ENCODE results near the gene SAFB2. TPM values are rescaled to one million over a fixed set of nuclear protein-coding genes. Genes with fewer than 3 reads are reported as not detected.

Gene SAFB2
- total and polyA plus RNA-seq, 2 donors from 2014 or later: 67.1 to 113 TPM

- peaks cover 0 to 9% (median 0%) of the 10 kb centered on the region in 3 donors for H3K9me3 ChIP-seq (ENCODE audit: control insufficient read depth in 2 of 3, insufficient read depth in 1 of 3, low read length in 3 of 3)
- no peaks in the 10 kb centered on the region for H3K36me3 ChIP-seq (ENCODE audit: control insufficient read depth in 2 of 3, insufficient read depth in 3 of 3, low read length in 3 of 3)
- TF ChIP-seq CTCF (IDR thresholded peaks at IDR 0.05; ENCODE audit: borderline replicate concordance, extremely low read depth, insufficient read depth): no peak
- FAIRE-seq: no peak
- no peak overlapping the region for H3K9ac ChIP-seq (ENCODE audit: low read length in 3 of 3)
- no peak for DNase-seq
- intact Hi-C loops (cut with DNase I): no loop called here
- no peak overlapping the region for H3K4me3 ChIP-seq (ENCODE audit: low read length in 3 of 3)
- no peaks in the 10 kb centered on the region for H3K4me1 ChIP-seq (ENCODE audit: control insufficient read depth in 2 of 3, insufficient read depth in 2 of 3, low read depth in 1 of 3, low read length in 3 of 3)
- no peak overlapping the region for H3K27ac ChIP-seq (ENCODE audit: low read depth in 2 of 2, low read length in 2 of 2)
- H3K27me3 ChIP-seq (ENCODE audit: control insufficient read depth, insufficient read depth, low read length): peaks cover 15% of the 10 kb centered on the region
Measured at GRCh38 chr19:5564930-5565329, 57.6 kb downstream of the SAFB2 start.

DNA sequence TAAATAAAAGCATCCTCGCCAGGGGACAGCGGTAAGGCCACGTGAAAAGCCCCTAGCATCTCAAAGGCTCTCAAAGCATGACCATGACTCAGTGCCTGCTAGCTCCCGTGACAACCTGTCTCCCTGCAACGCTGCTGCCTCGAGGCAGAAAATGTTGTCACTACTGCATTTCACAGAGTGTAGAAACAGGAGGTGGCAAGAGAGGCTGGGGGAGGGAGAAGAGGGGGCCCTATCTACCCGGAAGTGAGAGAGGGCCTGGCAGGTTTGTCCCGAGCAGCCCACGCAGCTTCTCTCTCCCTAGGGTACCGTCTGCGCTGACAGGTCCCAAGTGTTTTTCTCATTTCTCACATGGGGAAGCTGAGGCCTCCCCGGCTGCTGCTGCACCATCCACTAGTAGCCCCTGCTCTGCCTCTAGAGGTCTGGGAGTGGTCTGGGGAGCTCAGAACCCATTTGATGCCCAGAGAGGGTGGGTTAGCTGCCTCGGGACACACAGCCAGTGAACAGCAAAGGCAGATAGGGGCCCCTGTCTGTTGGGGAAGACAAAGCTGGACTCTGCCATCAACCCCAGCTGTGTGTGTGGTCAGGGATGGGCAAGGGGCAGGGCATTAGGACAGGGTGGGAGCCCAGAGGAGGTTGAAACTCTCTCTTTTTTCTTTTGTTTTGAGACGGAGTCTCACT lies 58.5 kb downstream of the SAFB2 start:
- Histone ChIP-seq H3K36me3 (ENCODE audit: control insufficient read depth in 2 of 3, insufficient read depth in 3 of 3, low read length in 3 of 3) (no peaks in the 10 kb centered on the region), H3K27me3 (ENCODE audit: control insufficient read depth, insufficient read depth, low read length) (peaks cover 15% of the 10 kb centered on the region), H3K4me3 (ENCODE audit: low read length in 3 of 3) (no peak overlapping the region), H3K4me1 (ENCODE audit: control insufficient read depth in 2 of 3, insufficient read depth in 2 of 3, low read depth in 1 of 3, low read length in 3 of 3) (no peaks in the 10 kb centered on the region), H3K9me3 (ENCODE audit: control insufficient read depth in 2 of 3, insufficient read depth in 1 of 3, low read length in 3 of 3) (peaks cover 0 to 9% (median 0%) of the 10 kb centered on the region in 3 donors), H3K9ac (ENCODE audit: low read length in 3 of 3) (no peak overlapping the region), H3K27ac (ENCODE audit: low read depth in 2 of 2, low read length in 2 of 2) (no peak overlapping the region)
- FAIRE-seq (no peak), DNase-seq (no peak)
- intact Hi-C loops (cut with DNase I): no loop called here
- TF ChIP-seq CTCF (IDR thresholded peaks at IDR 0.05; ENCODE audit: borderline replicate concordance, extremely low read depth, insufficient read depth): no peak

DNA sequence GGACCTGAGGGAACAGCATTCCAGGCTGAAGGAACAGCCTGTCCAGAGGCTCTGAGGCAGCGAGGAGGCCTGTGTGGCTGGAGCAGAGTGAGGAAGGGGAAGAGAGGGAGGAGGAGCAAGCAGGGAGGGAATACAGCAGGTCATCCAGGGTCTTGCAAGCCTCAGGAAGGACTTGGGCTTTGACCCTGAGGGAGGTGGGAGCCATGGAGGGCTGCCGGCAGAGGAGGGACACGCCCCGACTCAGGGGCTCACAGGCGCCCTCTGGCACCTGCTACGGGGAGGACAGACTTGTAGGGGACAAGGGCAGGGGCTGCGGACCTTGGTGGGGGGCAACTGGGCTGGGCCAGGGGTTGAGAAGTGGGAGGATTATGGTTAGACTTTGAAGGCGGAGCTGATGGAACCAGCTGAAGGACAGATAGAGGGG lies 59.6 kb downstream of the SAFB2 start:
- Histone ChIP-seq H3K36me3 (ENCODE audit: control insufficient read depth in 2 of 3, insufficient read depth in 3 of 3, low read length in 3 of 3) (no peaks in the 10 kb centered on the region), H3K27ac (ENCODE audit: low read depth in 2 of 2, low read length in 2 of 2) (no peak overlapping the region), H3K9ac (ENCODE audit: low read length in 3 of 3) (no peak overlapping the region), H3K4me3 (ENCODE audit: low read length in 3 of 3) (no peak overlapping the region), H3K4me1 (ENCODE audit: control insufficient read depth in 2 of 3, insufficient read depth in 2 of 3, low read depth in 1 of 3, low read length in 3 of 3) (no peaks in the 10 kb centered on the region), H3K9me3 (ENCODE audit: control insufficient read depth in 2 of 3, insufficient read depth in 1 of 3, low read length in 3 of 3) (peaks cover 0 to 9% (median 0%) of the 10 kb centered on the region in 3 donors), H3K27me3 (ENCODE audit: control insufficient read depth, insufficient read depth, low read length) (peaks cover 13% of the 10 kb centered on the region)
- DNase-seq (no peak), FAIRE-seq (no peak)
- TF ChIP-seq CTCF (IDR thresholded peaks at IDR 0.05; ENCODE audit: borderline replicate concordance, extremely low read depth, insufficient read depth): no peak
- intact Hi-C loops (cut with DNase I): no loop called here

Measured in kidney (tissue), 14 donors.